GM18498 (cell line): ENCODE data around the gene BRD3.

Source experiments
- ATAC-seq: cut with Tn5 transposase; IDR thresholded peaks from one replicate; pipeline ENCODE4 v1.9.1; 2021; ENCODE audit warnings: mild to moderate bottlenecking, moderate library complexity; ENCODE audit not compliant: unreplicated experiment

BRD3 gene

DNA sequence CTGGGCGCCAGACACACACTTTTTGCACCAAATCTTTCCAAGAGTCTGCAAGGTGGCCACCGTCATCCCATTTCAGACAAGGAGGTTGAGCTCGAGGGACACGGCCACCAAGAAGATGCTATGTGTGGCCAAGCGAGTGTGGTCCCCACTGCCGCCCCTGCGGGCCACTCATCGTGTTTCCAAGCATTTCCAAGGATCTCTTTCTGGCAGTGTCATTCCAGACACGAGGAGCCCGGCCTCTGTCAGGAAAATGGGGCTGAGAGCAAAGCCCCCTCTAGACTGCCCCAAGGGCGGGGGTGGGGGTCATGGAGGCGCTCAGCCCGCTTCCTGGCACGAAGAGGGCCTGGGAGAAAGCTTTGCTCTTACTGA lies 86.3 kb downstream of the BRD3 start:
- ATAC-seq: no peak

DNA sequence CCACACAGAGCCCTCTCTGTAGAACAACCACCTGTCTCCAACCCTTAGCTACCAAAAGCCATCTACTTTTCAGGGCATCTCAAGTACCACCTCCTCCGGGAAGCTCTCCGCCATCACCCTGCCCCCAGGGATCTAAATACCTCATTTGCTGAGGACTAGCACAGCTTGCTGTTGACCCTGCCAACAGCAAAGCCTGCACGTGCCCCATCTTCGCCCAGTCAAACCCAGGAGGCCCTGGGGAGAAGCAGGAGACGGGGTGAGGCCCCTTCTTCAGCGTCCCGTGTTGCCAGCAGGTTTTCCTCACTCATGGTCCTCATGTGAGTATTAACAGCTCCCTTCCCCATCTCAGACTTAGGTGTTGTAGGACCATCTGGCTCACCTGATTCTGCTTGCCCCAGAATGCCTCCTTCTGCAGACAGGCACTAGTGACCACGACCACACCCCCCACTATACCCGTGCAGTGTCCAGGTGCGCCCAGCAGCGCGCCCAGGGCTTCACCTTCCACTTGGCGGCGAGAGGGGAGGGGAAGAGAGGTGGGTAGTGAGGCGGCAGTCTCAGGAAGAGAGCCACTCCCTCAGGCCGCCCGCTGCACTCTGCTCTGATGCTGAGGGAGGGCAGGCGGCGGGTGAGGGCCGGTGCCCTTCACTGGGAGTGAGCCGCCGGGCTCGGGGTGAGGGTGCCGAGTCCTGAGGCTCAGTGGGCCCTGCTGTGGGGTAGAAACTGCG lies 86.8 kb downstream of the BRD3 start:
- no peak for ATAC-seq
